IPS-18a (cell line): ENCODE measurements around the gene CENPF.
"Not testable (repeated sequence)": the region's sequence is repeated elsewhere in the genome, so short reads cannot be mapped to it uniquely, and the experiment has no call there.

Experiments
- H3K27ac ChIP-seq: one replicate; pipeline ENCODE4 v1.5.1; 2013; ENCODE audit warnings: low read length
- H3K27me3 ChIP-seq: one replicate; pipeline ENCODE4 v1.6.1; 2013; ENCODE audit warnings: mild to moderate bottlenecking, low read length; ENCODE audit not compliant: control insufficient read depth, insufficient read depth
- H3K36me3 ChIP-seq: one replicate; pipeline ENCODE4 v1.6.1; 2013; ENCODE audit warnings: low read depth, low read length; ENCODE audit not compliant: control insufficient read depth
- H3K4me1 ChIP-seq: one replicate; pipeline ENCODE4 v1.6.1; 2013; ENCODE audit warnings: low read depth, low read length; ENCODE audit not compliant: control insufficient read depth
- H3K4me3 ChIP-seq: one replicate; pipeline ENCODE4 v1.5.1; 2013; ENCODE audit warnings: low read length
- H3K9ac ChIP-seq: one replicate; pipeline ENCODE4 v1.6.1; 2013; ENCODE audit warnings: mild to moderate bottlenecking, low read length, moderate library complexity
- H3K9me3 ChIP-seq: one replicate; pipeline ENCODE4 v1.6.1; 2013; ENCODE audit warnings: low read depth, low read length; ENCODE audit not compliant: control insufficient read depth

The CENPF gene

GRCh38 chr1:214586621-214587020 is 16.4 kb upstream of the CENPF start:
- H3K9ac ChIP-seq: no peak overlapping the region
- H3K27ac ChIP-seq: no peak overlapping the region
- H3K4me3 ChIP-seq: no peak overlapping the region
- H3K36me3 ChIP-seq: no peaks in the 10 kb centered on the region
- H3K27me3 ChIP-seq: no peaks in the 10 kb centered on the region
- peaks cover 10% of the 10 kb centered on the region for H3K4me1 ChIP-seq
- H3K9me3 ChIP-seq: no peaks in the 10 kb centered on the region

DNA sequence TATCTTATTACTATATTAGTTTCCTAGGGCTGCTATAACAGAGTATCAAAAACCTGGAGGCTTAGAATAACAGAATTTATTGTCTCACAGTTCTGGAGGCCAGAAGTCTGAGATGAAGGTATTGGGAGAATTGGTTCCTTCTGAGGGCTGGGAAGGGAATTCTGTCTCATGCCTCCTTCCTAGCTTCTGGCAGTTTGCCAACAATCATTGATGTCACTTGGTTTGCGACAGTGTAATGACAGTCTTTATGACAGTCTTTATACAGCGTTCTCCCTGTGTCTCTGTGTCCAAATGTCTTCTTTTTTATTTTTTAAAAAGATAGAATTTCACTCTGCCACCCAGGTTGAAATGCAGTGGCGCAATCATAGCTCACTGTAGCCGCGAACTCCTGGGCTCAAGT is 15.8 kb upstream of the CENPF start:
- H3K4me1 ChIP-seq: peaks cover 4% of the 10 kb centered on the region
- H3K9ac ChIP-seq: no peak overlapping the region
- H3K36me3 ChIP-seq: no peaks in the 10 kb centered on the region
- no peak overlapping the region for H3K4me3 ChIP-seq
- no peaks in the 10 kb centered on the region for H3K9me3 ChIP-seq
- H3K27ac ChIP-seq: no peak overlapping the region
- no peaks in the 10 kb centered on the region for H3K27me3 ChIP-seq

- Histone ChIP-seq H3K4me1 (no peaks in the 10 kb centered on the region), H3K36me3 (no peaks in the 10 kb centered on the region), H3K27ac (no peak overlapping the region), H3K9ac (no peak overlapping the region), H3K9me3 (no peaks in the 10 kb centered on the region), H3K4me3 (no peak overlapping the region), H3K27me3 (no peaks in the 10 kb centered on the region)
Observed at GRCh38 chr1:214588963-214589597, 13.9 kb upstream of the CENPF start.

- Histone ChIP-seq H3K9ac (no peak overlapping the region), H3K4me3 (no peak overlapping the region), H3K4me1 (no peaks in the 10 kb centered on the region), H3K36me3 (no peaks in the 10 kb centered on the region), H3K27me3 (no peaks in the 10 kb centered on the region), H3K27ac (no peak overlapping the region), H3K9me3 (no peaks in the 10 kb centered on the region)
Observed at GRCh38 chr1:214590696-214591095, 12.3 kb upstream of the CENPF start.

DNA sequence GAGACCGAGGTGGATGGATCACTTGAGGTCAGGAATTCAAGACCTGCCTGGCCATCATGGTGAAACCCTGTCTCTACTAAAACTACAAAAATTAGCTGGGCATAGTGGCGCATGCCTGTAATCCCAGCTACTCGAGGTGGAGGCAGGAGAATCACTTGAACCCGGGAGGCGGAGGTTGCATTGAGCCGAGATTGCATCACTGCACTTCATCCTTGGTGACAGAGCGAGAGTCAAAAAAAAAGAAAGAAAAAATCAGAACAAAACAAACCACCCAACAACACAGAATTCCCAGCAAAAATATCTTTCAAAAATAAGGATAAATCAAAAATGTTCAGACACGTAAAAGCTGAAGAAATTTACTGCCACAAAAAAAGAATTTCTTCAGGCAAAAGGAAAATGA is 11.1 kb upstream of the CENPF start:
- not testable (repeated sequence) for H3K9me3 ChIP-seq, H3K27me3 ChIP-seq, H3K9ac ChIP-seq, H3K4me3 ChIP-seq, H3K36me3 ChIP-seq, H3K27ac ChIP-seq, H3K4me1 ChIP-seq

GRCh38 chr1:214593158-214593557 is 9.8 kb upstream of the CENPF start:
- Histone ChIP-seq H3K27me3 (no peaks in the 10 kb centered on the region), H3K4me1 (no peaks in the 10 kb centered on the region), H3K27ac (no peak overlapping the region), H3K9me3 (no peaks in the 10 kb centered on the region), H3K9ac (no peak overlapping the region), H3K36me3 (no peaks in the 10 kb centered on the region), H3K4me3 (no peak overlapping the region)

GRCh38 chr1:214603819-214604252 is 841 bp downstream of the CENPF start:
- no peaks in the 10 kb centered on the region for H3K36me3 ChIP-seq
- H3K9ac ChIP-seq: peak overlapping the region; percentile 97
- no peaks in the 10 kb centered on the region for H3K27me3 ChIP-seq
- H3K4me1 ChIP-seq: peaks cover 15% of the 10 kb centered on the region
- H3K9me3 ChIP-seq: no peaks in the 10 kb centered on the region
- H3K4me3 ChIP-seq: peak overlapping the region; percentile 98
- H3K27ac ChIP-seq: peak overlapping the region; percentile 84

- Histone ChIP-seq H3K9ac (peak overlapping the region; percentile 97), H3K4me1 (peaks cover 15% of the 10 kb centered on the region), H3K9me3 (no peaks in the 10 kb centered on the region), H3K27ac (no peak overlapping the region), H3K4me3 (peak overlapping the region; percentile 98), H3K27me3 (no peaks in the 10 kb centered on the region), H3K36me3 (peaks cover 5% of the 10 kb centered on the region)
Observed at GRCh38 chr1:214604523-214604922, 1.5 kb downstream of the CENPF start.

DNA sequence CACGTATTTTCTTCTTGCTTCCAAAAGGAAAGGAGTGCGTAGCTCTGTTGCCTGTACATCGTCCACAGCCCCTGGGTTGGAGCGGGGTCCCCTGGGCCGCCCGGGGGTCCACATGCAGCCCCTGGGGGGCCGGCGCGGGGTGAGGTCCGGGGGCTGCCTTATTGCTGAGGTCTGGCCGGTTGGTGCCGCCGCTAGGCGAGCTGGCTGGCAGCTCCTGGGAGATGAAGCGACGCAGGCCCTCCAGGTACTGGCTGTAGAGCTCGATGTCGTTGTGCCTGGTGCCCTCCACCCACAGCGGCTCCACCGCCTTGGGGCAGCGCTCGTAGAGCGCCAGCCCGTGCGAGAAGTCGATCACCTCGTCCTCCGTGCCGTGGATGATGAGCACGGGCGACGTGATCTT is 2.5 kb downstream of the CENPF start:
- H3K4me1 ChIP-seq: peaks cover 15% of the 10 kb centered on the region
- H3K4me3 ChIP-seq, H3K27ac ChIP-seq, H3K27me3 ChIP-seq, H3K36me3 ChIP-seq, H3K9me3 ChIP-seq, H3K9ac ChIP-seq: not testable (repeated sequence)

DNA sequence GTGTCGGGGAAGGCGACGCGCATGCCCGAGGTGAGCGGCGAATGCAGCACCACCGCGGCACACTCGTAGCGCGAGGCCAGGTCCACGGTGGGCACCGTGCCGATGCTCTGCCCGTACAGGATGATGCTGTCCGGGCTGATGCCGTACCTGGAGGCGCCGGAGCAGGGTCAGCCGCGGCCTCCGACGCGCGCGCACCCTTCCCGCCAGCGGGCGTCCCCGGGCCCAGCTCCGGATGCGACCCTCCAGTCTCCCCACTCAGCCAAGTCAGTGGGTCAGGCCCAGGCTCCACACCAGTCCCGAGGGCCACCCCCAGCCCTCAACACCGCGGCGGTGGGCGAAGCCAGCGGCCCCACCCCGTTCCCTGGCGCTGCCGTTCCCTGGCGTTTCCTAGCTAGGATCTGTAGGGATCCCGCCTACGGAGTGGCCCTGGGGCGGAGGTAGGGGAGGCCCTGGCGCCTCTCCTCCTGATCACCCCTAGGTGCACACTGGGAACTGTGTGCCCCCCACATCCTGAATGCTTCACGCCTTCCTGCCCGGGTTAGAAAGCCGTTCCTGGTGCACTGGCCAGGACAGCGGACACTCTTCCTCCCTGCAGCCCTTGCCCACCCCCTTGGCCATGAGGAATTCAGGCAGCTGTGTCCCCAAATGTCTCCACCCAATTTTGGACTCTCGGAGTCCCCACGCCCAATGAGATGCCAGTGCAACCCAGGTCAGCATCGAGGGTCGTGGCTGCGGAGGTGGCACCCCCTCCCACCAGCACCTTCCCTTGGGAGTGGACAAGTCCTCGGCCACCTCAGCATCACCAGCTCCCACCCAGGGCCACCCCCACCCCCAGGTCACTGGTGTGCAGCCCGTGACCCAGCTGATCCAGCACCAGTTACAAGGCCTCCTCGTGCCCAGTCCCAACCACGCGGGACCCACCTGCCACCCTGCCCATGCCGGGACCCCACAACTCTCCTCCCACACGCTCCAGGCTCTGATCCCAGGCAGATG is 3.2 kb downstream of the CENPF start:
- not testable (repeated sequence) for H3K27me3 ChIP-seq, H3K36me3 ChIP-seq, H3K9me3 ChIP-seq, H3K4me3 ChIP-seq, H3K27ac ChIP-seq, H3K9ac ChIP-seq
- H3K4me1 ChIP-seq: peaks cover 15% of the 10 kb centered on the region

- H3K4me1 ChIP-seq: peaks cover 10% of the 10 kb centered on the region
- H3K27me3 ChIP-seq, H3K4me3 ChIP-seq, H3K27ac ChIP-seq, H3K9me3 ChIP-seq, H3K36me3 ChIP-seq, H3K9ac ChIP-seq: not testable (repeated sequence)
Observed at GRCh38 chr1:214607492-214608215, 4.7 kb downstream of the CENPF start.
